ENCODE data around the gene ELOVL5.

ELOVL5 gene

GRCh38 chr6:53302678-53303360 lies 45.9 kb downstream of the ELOVL5 start:
- no peak for DNase-seq

- DNase-seq, result no peak
These were observed 46.8 kb downstream of the ELOVL5 start for GRCh38 chr6:53301801-53302537.

- no peak for DNase-seq
These were observed 47.8 kb downstream of the ELOVL5 start for GRCh38 chr6:53300656-53301551.

GRCh38 chr6:53299331-53300005 lies 49.3 kb downstream of the ELOVL5 start:
- no peak for DNase-seq

- no peak for DNase-seq
These were observed 51.7 kb downstream of the ELOVL5 start for GRCh38 chr6:53297004-53297403.

- DNase-seq, result no peak
These were observed 53.6 kb downstream of the ELOVL5 start for GRCh38 chr6:53295176-53295575.

- DNase-seq, result no peak
These were observed 54.1 kb downstream of the ELOVL5 start for GRCh38 chr6:53294611-53295010.

- no peak for DNase-seq
These were observed 54.7 kb downstream of the ELOVL5 start for GRCh38 chr6:53294095-53294494.

- DNase-seq, result no peak
These were observed 55.1 kb downstream of the ELOVL5 start for GRCh38 chr6:53293691-53294090.

GRCh38 chr6:53290537-53291510 lies 57.9 kb downstream of the ELOVL5 start:
- no peak for DNase-seq

- DNase-seq, result no peak
These were observed 61.2 kb downstream of the ELOVL5 start for GRCh38 chr6:53287336-53288225.

- DNase-seq, result no peak
These were observed 63.8 kb downstream of the ELOVL5 start for GRCh38 chr6:53284901-53285300.

- DNase-seq, result no peak
These were observed 66.0 kb downstream of the ELOVL5 start for GRCh38 chr6:53282741-53283140.

GRCh38 chr6:53282234-53282633 lies 66.5 kb downstream of the ELOVL5 start:
- no peak for DNase-seq

- DNase-seq, result no peak
These were observed 67.1 kb downstream of the ELOVL5 start for GRCh38 chr6:53281518-53282215.

GRCh38 chr6:53280207-53280606 lies 68.5 kb downstream of the ELOVL5 start:
- DNase-seq, result no peak

- peak; percentile 95 for DNase-seq
These were observed 69.5 kb downstream of the ELOVL5 start for GRCh38 chr6:53279293-53279692.

GRCh38 chr6:53273370-53273769 lies 75.4 kb downstream of the ELOVL5 start:
- no peak for DNase-seq

- no peak for DNase-seq
These were observed 78.9 kb downstream of the ELOVL5 start for GRCh38 chr6:53269827-53270226.

All from NCI-H526 treated with DMSO at 0.1 percent for 48 hours (cell line).